ENCODE results near the gene RADIL.

RADIL gene

GRCh38 chr7:4833691-4834600 is 49.6 kb downstream of the RADIL start:
- no peak for TF ChIP-seq CTCF (IDR thresholded peaks at IDR 0.05; ENCODE audit: low read depth, low read length)
- no peak overlapping the region for H3K4me3 ChIP-seq (ENCODE audit: low read depth, low read length)

- H3K4me3 ChIP-seq (ENCODE audit: low read depth, low read length): no peak overlapping the region
- TF ChIP-seq CTCF (IDR thresholded peaks at IDR 0.05; ENCODE audit: low read depth, low read length): no peak
These were observed 50.3 kb downstream of the RADIL start for GRCh38 chr7:4833176-4833575.

GRCh38 chr7:4832711-4833110 is 50.8 kb downstream of the RADIL start:
- TF ChIP-seq CTCF (IDR thresholded peaks at IDR 0.05; ENCODE audit: low read depth, low read length): no peak
- H3K4me3 ChIP-seq (ENCODE audit: low read depth, low read length): no peak overlapping the region

- H3K4me3 ChIP-seq (ENCODE audit: low read depth, low read length): no peak overlapping the region
- no peak for TF ChIP-seq CTCF (IDR thresholded peaks at IDR 0.05; ENCODE audit: low read depth, low read length)
These were observed 51.6 kb downstream of the RADIL start for GRCh38 chr7:4831723-4832495.

- peak; percentile 87 for TF ChIP-seq CTCF (IDR thresholded peaks at IDR 0.05; ENCODE audit: low read depth, low read length)
- H3K4me3 ChIP-seq (ENCODE audit: low read depth, low read length): no peak overlapping the region
These were observed 53.3 kb downstream of the RADIL start for GRCh38 chr7:4830176-4830575.

GRCh38 chr7:4828720-4829383 is 54.7 kb downstream of the RADIL start:
- TF ChIP-seq CTCF (IDR thresholded peaks at IDR 0.05; ENCODE audit: low read depth, low read length): no peak
- H3K4me3 ChIP-seq (ENCODE audit: low read depth, low read length): no peak overlapping the region
